HG03066 (cell line): Measurements from ENCODE around the gene IQSEC2.

Experiments
- ATAC-seq: cut with Tn5 transposase; IDR thresholded peaks from one replicate; pipeline ENCODE4 v1.9.1; 2021; ENCODE audit warnings: low read depth; ENCODE audit not compliant: unreplicated experiment

Gene IQSEC2

GRCh38 chrX:53305996-53306937 lies 24.9 kb upstream of the IQSEC2 start:
- ATAC-seq, result no peak

GRCh38 chrX:53305219-53305995 lies 24.0 kb upstream of the IQSEC2 start:
- ATAC-seq, result no peak

GRCh38 chrX:53303195-53303594 lies 21.8 kb upstream of the IQSEC2 start:
- ATAC-seq, result no peak

GRCh38 chrX:53300157-53300556 lies 18.8 kb upstream of the IQSEC2 start:
- ATAC-seq, result no peak

- no peak for ATAC-seq
Measured at GRCh38 chrX:53294024-53294648, 12.8 kb upstream of the IQSEC2 start.

GRCh38 chrX:53291596-53291995 lies 10.2 kb upstream of the IQSEC2 start:
- ATAC-seq, result no peak

- ATAC-seq, result no peak
Measured at GRCh38 chrX:53290441-53291041, 9.2 kb upstream of the IQSEC2 start.

GRCh38 chrX:53288189-53288588 lies 6.8 kb upstream of the IQSEC2 start:
- ATAC-seq, result no peak

GRCh38 chrX:53287493-53288138 lies 6.2 kb upstream of the IQSEC2 start:
- no peak for ATAC-seq

- no peak for ATAC-seq
Measured at GRCh38 chrX:53286171-53286570, 4.8 kb upstream of the IQSEC2 start.

- ATAC-seq, result no peak
Measured at GRCh38 chrX:53285591-53285990, 4.2 kb upstream of the IQSEC2 start.

- no peak for ATAC-seq
Measured at GRCh38 chrX:53284684-53285447, 3.5 kb upstream of the IQSEC2 start.

- no peak for ATAC-seq
Measured at GRCh38 chrX:53283567-53283966, 2.2 kb upstream of the IQSEC2 start.

GRCh38 chrX:53283099-53283498 lies 1.7 kb upstream of the IQSEC2 start:
- ATAC-seq, result no peak

- no peak for ATAC-seq
Measured at GRCh38 chrX:53281963-53282695, 745 bp upstream of the IQSEC2 start.

GRCh38 chrX:53280331-53281320 lies 758 bp downstream of the IQSEC2 start:
- no peak for ATAC-seq

GRCh38 chrX:53279296-53280237 lies 1.8 kb downstream of the IQSEC2 start:
- no peak for ATAC-seq
